Thyroid gland (tissue), 4 donors: ENCODE data around the gene ANKRD29. TPM values are rescaled to one million over a fixed set of nuclear protein-coding genes. Genes with fewer than 3 reads are reported as not detected.

Source experiments
- DNase-seq, 2 donors: peaks; one replicate each; pipeline ENCODE4 v3.0.0-alpha.2; 2019
- H3K27ac ChIP-seq, 3 donors: fragments of 200-600 bp; sonication (generic); 1 replicate in 2 of 3; 2 replicates in 1 of 3; pipeline ENCODE4 v1.5.1; 2016 to 2019; ENCODE audit warnings: mild to moderate bottlenecking in 1 of 3, moderate library complexity in 1 of 3
- H3K27me3 ChIP-seq: fragments of 200-600 bp; sonication (generic); one replicate; pipeline ENCODE4 v1.5.1; 2019
- H3K36me3 ChIP-seq, 2 donors: fragments of 200-600 bp; sonication (generic); one replicate each; pipeline ENCODE4 v1.5.1; 2016 to 2019
- H3K4me1 ChIP-seq, 2 donors: fragments of 200-600 bp; sonication (generic); one replicate each; pipeline ENCODE4 v1.5.1; 2017 to 2019
- H3K4me3 ChIP-seq, 3 donors: fragments of 200-600 bp; sonication (generic); replicated peaks in 1 of 3; 1 replicate in 2 of 3; 2 replicates in 1 of 3; pipeline ENCODE4 v1.5.1; 2016; ENCODE audit warnings: mild to moderate bottlenecking in 1 of 3
- H3K9me3 ChIP-seq: fragments of 200-600 bp; sonication (generic); one replicate; pipeline ENCODE4 v1.5.1; 2017
- POLR2A ChIP-seq, 2 donors: fragments of 450-650 bp; IDR thresholded peaks; one replicate each; pipeline ENCODE4 v1.6.1; 2017; ENCODE audit warnings: antibody characterized with exemption in 2 of 2, mild to moderate bottlenecking in 2 of 2, moderate library complexity in 1 of 2
- WGBS, 2 donors: methylation state at CpG; one replicate each; pipeline ENCODE4 v1.1.5; 2017; 5-methylcytosine and 5-hydroxymethylcytosine counted together
- intact Hi-C: fragments of 100-400 bp; cut with DNase I; formaldehyde crosslinking; loops from one replicate; pipeline ENCODE4 v1.15.1; 2023
- total RNA-seq, 4 donors: library from RNA; depleted of rRNA; stranded (reverse); fragments of >200 nt; gene quantifications; one replicate each; pipeline ENCODE4 v1.2.3, GENCODE V29; 2016
- TF ChIP-seq, protein P1 (sequence below), 6 experiments: fragments of 200-600 bp in 3 of 6; fragments of 450-650 bp in 3 of 6; sonication (generic) in 3 of 6; IDR thresholded peaks; one replicate each; pipeline ENCODE4 v1.5.1; 2016 to 2019; ENCODE audit warnings: antibody characterized with exemption in 6 of 6, mild to moderate bottlenecking in 2 of 6, inconsistent platforms in 1 of 6, moderate library complexity in 1 of 6

The ANKRD29 gene
- total RNA-seq, 4 donors from 2014 or later, result 3.4 to 6.1 (median 4.5) TPM

DNA sequence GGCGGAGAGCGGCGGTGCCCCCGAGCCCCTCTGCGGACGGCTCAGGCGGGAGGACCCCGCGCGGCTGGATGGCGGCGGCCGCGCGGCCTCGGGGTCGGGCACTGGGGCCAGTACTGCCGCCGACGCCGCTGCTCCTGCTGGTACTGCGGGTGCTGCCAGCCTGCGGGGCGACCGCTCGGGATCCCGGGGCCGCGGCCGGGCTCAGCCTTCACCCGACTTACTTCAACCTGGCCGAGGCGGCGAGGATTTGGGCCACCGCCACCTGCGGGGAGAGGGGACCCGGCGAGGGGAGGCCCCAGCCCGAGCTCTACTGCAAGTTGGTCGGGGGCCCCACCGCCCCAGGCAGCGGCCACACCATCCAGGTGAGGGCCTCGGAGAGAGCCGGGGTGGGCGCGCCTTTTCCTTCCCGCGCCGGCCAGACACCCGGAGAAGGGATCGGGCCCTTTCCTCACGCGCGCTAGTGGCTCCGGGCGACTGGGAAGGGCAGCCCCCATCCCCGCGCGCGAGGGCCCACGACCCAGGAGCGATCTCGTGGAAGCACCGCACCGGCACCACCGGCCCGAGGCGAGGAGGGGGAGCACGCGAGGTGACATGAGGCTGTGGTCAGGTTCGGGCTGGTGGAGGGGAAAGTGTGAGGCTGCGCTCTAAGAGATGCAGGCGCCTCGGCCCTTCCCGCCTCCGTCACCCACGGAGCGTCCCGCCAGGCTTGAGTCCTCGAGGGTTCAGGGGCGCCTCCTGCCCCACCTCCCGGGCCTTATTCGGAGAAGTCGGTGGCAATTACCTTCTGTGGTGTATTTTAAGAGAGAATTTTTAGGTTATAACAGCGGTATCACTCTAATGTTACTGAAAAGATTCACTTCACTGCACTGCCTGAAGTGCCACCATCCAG lies 27.1 kb upstream of the ANKRD29 start:
- Histone ChIP-seq H3K27me3 (no peaks in the 10 kb centered on the region), H3K4me1 (peaks cover 0 to 17% of the 10 kb centered on the region in 2 donors), H3K36me3 (no peaks in the 10 kb centered on the region), H3K27ac (no peak overlapping the region), H3K9me3 (no peaks in the 10 kb centered on the region), H3K4me3 (peak overlapping the region in 2 of 3 donors; percentile 12 to 36)
- peak in 1 of 2 donors; percentile 7 for DNase-seq
- TF ChIP-seq, protein P1, sequence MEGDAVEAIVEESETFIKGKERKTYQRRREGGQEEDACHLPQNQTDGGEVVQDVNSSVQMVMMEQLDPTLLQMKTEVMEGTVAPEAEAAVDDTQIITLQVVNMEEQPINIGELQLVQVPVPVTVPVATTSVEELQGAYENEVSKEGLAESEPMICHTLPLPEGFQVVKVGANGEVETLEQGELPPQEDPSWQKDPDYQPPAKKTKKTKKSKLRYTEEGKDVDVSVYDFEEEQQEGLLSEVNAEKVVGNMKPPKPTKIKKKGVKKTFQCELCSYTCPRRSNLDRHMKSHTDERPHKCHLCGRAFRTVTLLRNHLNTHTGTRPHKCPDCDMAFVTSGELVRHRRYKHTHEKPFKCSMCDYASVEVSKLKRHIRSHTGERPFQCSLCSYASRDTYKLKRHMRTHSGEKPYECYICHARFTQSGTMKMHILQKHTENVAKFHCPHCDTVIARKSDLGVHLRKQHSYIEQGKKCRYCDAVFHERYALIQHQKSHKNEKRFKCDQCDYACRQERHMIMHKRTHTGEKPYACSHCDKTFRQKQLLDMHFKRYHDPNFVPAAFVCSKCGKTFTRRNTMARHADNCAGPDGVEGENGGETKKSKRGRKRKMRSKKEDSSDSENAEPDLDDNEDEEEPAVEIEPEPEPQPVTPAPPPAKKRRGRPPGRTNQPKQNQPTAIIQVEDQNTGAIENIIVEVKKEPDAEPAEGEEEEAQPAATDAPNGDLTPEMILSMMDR (IDR thresholded peaks at IDR 0.05), result no peak
- no peak for TF ChIP-seq POLR2A (IDR thresholded peaks at IDR 0.05)
- intact Hi-C loops, result loop anchor here (10.0 kb wide), 1 partner anchor 65 kb away; no protein-coding TSS in a partner anchor
- 4 to 5% methylated on average over 38 to 41 of the region's 85 CpGs for WGBS, 2 donors

DNA sequence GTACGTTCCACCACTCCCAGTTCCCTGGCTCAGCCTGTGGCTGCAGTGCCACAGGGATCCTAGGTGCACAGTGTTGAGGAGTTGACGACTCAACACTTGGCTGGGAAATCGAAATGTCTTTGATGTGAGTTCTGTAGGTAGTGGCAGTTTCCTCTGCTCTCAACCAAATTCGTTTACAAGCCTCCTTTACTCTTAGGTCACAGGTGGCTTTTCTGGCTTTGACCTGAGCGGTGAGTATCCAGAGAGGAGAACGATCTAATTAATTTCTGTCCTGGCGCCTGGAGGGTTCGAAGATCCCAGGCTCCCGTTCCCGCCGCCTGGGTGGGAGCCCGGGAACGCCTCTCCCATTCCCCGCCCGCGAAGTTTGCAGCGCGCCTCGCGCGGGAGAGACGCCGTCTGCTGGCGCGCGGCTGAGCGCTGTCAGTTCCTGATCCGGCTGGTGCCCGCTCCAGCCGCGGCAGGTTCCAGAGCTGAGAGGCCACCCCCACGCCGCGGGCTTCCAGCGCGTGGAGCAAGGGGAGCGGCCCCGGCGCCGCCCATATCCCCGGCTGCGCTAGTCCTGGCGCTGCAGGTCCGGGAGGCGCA lies 26.4 kb upstream of the ANKRD29 start, which contains the start of gene LAMA3:
Gene LAMA3 (plus strand): TSS at position 423 of the 585 bp plus-strand sequence. CDS start 231 bp downstream, outside the sequence.
- H3K27me3 ChIP-seq, result no peaks in the 10 kb centered on the region
- no peak within 1 kb of the TSS for H3K27ac ChIP-seq
- TF ChIP-seq, protein P1 (IDR thresholded peaks at IDR 0.05), result peak in 1 of 6 experiments; percentile 28
- no peak for TF ChIP-seq POLR2A (IDR thresholded peaks at IDR 0.05)
- peak; percentile 46 to 59 for DNase-seq
- H3K36me3 ChIP-seq, result no peaks in the 10 kb centered on the region
- H3K4me1 ChIP-seq, result peaks cover 0 to 17% of the 10 kb centered on the region in 2 donors
- no peaks in the 10 kb centered on the region for H3K9me3 ChIP-seq
- intact Hi-C loops, result no loop called here
- 2 to 8% methylated on average over 8 to 9 of the region's 45 CpGs for WGBS, 2 donors
- peak within 1 kb of the TSS in 2 of 3 donors; percentile 12 to 36 for H3K4me3 ChIP-seq

DNA sequence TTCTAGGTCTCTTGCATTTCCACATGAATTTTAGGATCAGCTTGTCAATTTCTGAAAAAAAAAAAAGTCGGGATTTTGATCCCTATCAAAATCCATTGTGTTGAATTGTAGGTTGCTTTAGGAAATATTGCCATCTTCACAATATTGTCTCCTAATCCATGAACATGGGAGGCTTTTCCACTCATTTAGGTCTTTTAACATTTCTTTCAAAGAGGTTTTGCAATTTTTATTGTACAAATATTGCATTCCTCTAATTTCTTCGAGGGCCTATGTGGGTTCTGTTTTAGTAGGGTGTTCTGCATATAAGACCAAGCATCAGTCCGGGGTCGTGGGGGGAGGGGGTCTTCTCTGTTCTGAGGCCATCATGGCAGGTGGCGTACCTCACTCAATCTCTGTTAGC lies 25.8 kb upstream of the ANKRD29 start:
- no peaks in the 10 kb centered on the region for H3K9me3 ChIP-seq
- DNase-seq, result no peak
- H3K4me1 ChIP-seq, result peaks cover 0 to 17% of the 10 kb centered on the region in 2 donors
- no peak for TF ChIP-seq POLR2A (IDR thresholded peaks at IDR 0.05)
- TF ChIP-seq, protein P1 (IDR thresholded peaks at IDR 0.05), result no peak
- H3K27me3 ChIP-seq, result no peaks in the 10 kb centered on the region
- intact Hi-C loops, result no loop called here
- H3K36me3 ChIP-seq, result no peaks in the 10 kb centered on the region
- WGBS, 2 donors, result 64 to 65% methylated on average over 5 of the region's 5 CpGs
- H3K4me3 ChIP-seq, result no peak overlapping the region
- no peak overlapping the region for H3K27ac ChIP-seq

DNA sequence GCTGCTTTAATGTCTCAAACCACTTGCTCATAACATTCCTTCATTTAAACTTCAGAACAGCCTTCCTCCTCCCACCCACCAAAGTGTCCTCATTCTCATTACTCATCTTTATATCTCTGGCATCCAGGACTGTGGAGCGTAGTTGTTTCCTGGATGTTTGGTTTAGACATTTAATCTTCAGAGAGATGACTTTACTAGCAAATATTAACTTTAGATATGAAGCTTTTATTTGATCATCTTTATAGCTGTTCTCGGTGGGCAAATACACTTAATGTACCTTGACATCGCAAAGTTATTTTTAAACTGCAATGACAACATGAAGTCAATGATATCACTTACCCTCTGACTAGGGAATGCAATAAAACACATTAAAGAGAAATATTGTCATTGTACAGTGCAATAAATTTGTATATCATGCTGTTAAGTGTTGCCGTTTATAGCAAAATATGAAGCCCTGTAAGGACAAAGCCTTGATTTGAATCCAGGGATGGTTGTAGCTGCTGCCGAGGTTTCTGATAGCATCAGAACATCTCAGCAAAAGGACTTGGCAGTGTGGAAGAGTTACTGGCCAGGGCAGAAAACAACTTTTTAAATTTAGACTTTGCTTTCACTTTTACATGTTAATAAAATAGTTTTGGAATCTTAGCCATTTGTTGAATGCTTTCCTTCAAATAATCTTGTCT lies 21.9 kb upstream of the ANKRD29 start:
- no peaks in the 10 kb centered on the region for H3K27me3 ChIP-seq
- 65 to 67% methylated on average over 5 of the region's 5 CpGs for WGBS, 2 donors
- H3K27ac ChIP-seq, result no peak overlapping the region
- no peak overlapping the region for H3K4me3 ChIP-seq
- H3K4me1 ChIP-seq, result peaks cover 0 to 11% of the 10 kb centered on the region in 2 donors
- TF ChIP-seq, protein P1 (IDR thresholded peaks at IDR 0.05), result no peak
- no peak for TF ChIP-seq POLR2A (IDR thresholded peaks at IDR 0.05)
- H3K36me3 ChIP-seq, result no peaks in the 10 kb centered on the region
- intact Hi-C loops, result no loop called here
- H3K9me3 ChIP-seq, result no peaks in the 10 kb centered on the region
- DNase-seq, result no peak
